ENCODE measurements around the gene TGFBR1.

Gene TGFBR1

GRCh38 chr9:99104459-99105151 lies at the start of gene TGFBR1:
Gene TGFBR1 (plus strand): TSS chr9:99105113. CDS start chr9:99105206, 93 bp downstream.
- peak; percentile 95 for DNase-seq

GRCh38 chr9:99055384-99055783 lies 49.5 kb upstream of the TGFBR1 start:
- DNase-seq: peak; percentile 65

GRCh38 chr9:99056186-99056585 lies 48.7 kb upstream of the TGFBR1 start:
- DNase-seq: no peak

GRCh38 chr9:99056886-99057664 lies 47.8 kb upstream of the TGFBR1 start:
- peak; percentile 96 for DNase-seq

- peak; percentile 92 for DNase-seq
Measured at GRCh38 chr9:99057665-99058625, 47.0 kb upstream of the TGFBR1 start.

GRCh38 chr9:99058964-99059921 lies 45.7 kb upstream of the TGFBR1 start:
- DNase-seq: peak; percentile 66

- DNase-seq: no peak
Measured at GRCh38 chr9:99060621-99061020, 44.3 kb upstream of the TGFBR1 start.

GRCh38 chr9:99062549-99062948 lies 42.4 kb upstream of the TGFBR1 start:
- no peak for DNase-seq

GRCh38 chr9:99063522-99063921 lies 41.4 kb upstream of the TGFBR1 start:
- DNase-seq: no peak

- DNase-seq: no peak
Measured at GRCh38 chr9:99066571-99066970, 38.3 kb upstream of the TGFBR1 start.

GRCh38 chr9:99069075-99069474 lies 35.8 kb upstream of the TGFBR1 start:
- DNase-seq: no peak

GRCh38 chr9:99069546-99069945 lies 35.4 kb upstream of the TGFBR1 start:
- no peak for DNase-seq

- no peak for DNase-seq
Measured at GRCh38 chr9:99070681-99071080, 34.2 kb upstream of the TGFBR1 start.

GRCh38 chr9:99071313-99072039 lies 33.4 kb upstream of the TGFBR1 start:
- DNase-seq: peak; percentile 76

- DNase-seq: no peak
Measured at GRCh38 chr9:99072040-99072394, 32.9 kb upstream of the TGFBR1 start.

GRCh38 chr9:99073347-99073746 lies 31.6 kb upstream of the TGFBR1 start:
- no peak for DNase-seq

GRCh38 chr9:99073985-99074901 lies 30.7 kb upstream of the TGFBR1 start:
- no peak for DNase-seq

- DNase-seq: no peak
Measured at GRCh38 chr9:99074902-99075245, 30.0 kb upstream of the TGFBR1 start.

GRCh38 chr9:99075246-99075912 lies 29.5 kb upstream of the TGFBR1 start:
- DNase-seq: peak; percentile 91

GRCh38 chr9:99076030-99076429 lies 28.9 kb upstream of the TGFBR1 start:
- no peak for DNase-seq
